SH-SY5Y (cell line): ENCODE measurements around the gene NBEAL2.

Experiments used
- GATA2 ChIP-seq: IDR thresholded peaks from 2 replicates; pipeline ENCODE4 v1.6.1; 2011; ENCODE audit warnings: mild to moderate bottlenecking, low read depth, low read length
- GATA3 ChIP-seq: IDR thresholded peaks from 2 replicates; pipeline ENCODE4 v1.6.1; 2011; ENCODE audit warnings: low read depth, mild to moderate bottlenecking, low read length, moderate library complexity

Gene NBEAL2

GRCh38 chr3:46985588-46985987 is 6.1 kb downstream of the NBEAL2 start:
- TF ChIP-seq GATA3: no peak

- TF ChIP-seq GATA3 (no peak), GATA2 (no peak)
Observed at GRCh38 chr3:46986055-46986730, 6.7 kb downstream of the NBEAL2 start.

GRCh38 chr3:46986782-46987310 is 7.4 kb downstream of the NBEAL2 start:
- TF ChIP-seq GATA3 (no peak), GATA2 (no peak)

GRCh38 chr3:46987319-46987742 is 7.9 kb downstream of the NBEAL2 start:
- TF ChIP-seq GATA2: no peak
- TF ChIP-seq GATA3: no peak

- TF ChIP-seq GATA3 (no peak), GATA2 (no peak)
Observed at GRCh38 chr3:46987743-46988401, 8.4 kb downstream of the NBEAL2 start.

- TF ChIP-seq GATA3 (no peak), GATA2 (no peak)
Observed at GRCh38 chr3:46988616-46989015, 9.2 kb downstream of the NBEAL2 start.

GRCh38 chr3:46989146-46989810 is 9.8 kb downstream of the NBEAL2 start:
- TF ChIP-seq GATA2 (no peak), GATA3 (no peak)

GRCh38 chr3:46990573-46991374 is 11.3 kb downstream of the NBEAL2 start:
- TF ChIP-seq GATA3 (no peak), GATA2 (no peak)

GRCh38 chr3:46991406-46992165 is 12.1 kb downstream of the NBEAL2 start:
- no peak for TF ChIP-seq GATA3
- no peak for TF ChIP-seq GATA2

GRCh38 chr3:46992231-46992630 is 12.8 kb downstream of the NBEAL2 start:
- TF ChIP-seq GATA3: no peak
- no peak for TF ChIP-seq GATA2

GRCh38 chr3:46993292-46993691 is 13.8 kb downstream of the NBEAL2 start:
- TF ChIP-seq GATA2 (no peak), GATA3 (no peak)

GRCh38 chr3:46993986-46994385 is 14.5 kb downstream of the NBEAL2 start:
- TF ChIP-seq GATA3 (no peak), GATA2 (no peak)

- TF ChIP-seq GATA3: no peak
- TF ChIP-seq GATA2: no peak
Observed at GRCh38 chr3:46994801-46995731, 15.6 kb downstream of the NBEAL2 start.
